GM18498 (cell line): ENCODE measurements around the gene CDKL1.

Experiments used
- ATAC-seq: cut with Tn5 transposase; IDR thresholded peaks from one replicate; pipeline ENCODE4 v1.9.1; 2021; ENCODE audit warnings: mild to moderate bottlenecking, moderate library complexity; ENCODE audit not compliant: unreplicated experiment

CDKL1 gene

DNA sequence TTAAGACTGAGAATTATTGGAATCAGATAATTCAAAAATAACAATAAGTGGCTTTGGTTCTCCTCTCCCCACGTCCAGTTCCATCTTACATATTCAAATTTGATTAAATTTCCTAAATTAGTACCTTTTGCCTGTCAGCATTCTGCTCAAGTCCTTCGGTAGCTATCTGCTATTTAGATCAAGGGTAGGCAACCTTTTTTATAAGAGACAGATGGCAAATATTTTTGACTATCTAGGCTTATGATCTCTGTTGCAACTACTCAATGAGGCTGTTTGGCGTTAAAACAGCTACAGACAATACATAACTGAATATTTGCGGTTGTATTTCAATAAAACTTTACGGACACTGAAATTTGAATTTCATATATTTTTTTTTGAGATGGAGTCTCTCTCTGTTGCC is 106.4 kb downstream of the CDKL1 start:
- no peak for ATAC-seq

DNA sequence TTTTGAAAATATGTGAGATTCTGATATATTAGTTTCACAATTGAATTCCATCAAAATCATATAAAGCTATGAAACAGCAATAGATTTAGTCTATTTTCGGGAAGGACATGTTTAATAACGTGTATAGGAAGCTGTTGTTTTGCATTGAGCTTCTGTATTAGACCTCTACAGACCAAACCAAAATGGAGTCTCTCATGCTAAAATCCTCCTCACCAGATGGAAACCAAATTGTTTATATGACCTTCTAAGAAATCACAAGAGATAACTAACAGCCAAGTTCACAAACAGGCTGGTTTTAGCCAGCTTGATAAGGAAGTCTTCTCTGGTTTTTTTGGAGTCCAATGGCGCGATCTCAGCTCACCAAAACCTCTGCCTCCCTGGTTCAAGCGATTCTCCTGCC is 108.5 kb downstream of the CDKL1 start:
- ATAC-seq = no peak

DNA sequence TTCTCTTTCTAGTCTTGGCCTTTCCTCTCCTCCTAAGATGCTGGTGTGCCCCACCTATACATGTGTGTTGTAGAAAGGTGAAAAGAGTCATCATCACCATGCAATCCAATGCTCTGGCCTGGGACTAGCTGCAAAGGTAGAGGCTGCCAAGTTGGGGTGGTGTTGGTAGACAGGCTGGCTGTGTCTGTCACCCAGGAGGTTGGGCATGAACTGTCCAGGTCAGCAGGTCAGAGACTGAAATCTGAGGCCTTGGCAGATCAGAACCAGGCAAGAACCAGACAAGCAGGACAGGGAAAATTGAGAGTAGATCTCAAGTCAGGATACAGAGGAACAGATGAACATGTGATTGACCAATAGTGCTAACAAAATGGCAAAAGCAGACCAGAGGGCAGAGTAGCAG is 110.8 kb downstream of the CDKL1 start:
- no peak for ATAC-seq
